ENCODE data around the gene MYOM1. TPM values are rescaled to one million over a fixed set of nuclear protein-coding genes. Genes with fewer than 3 reads are reported as not detected.

Gene MYOM1
- total RNA-seq, 2 experiments from 2014 or later, result 2.4 to 3.8 TPM

GRCh38 chr18:3140986-3141639 is 78.7 kb downstream of the MYOM1 start:
- peaks cover 8% of the 10 kb centered on the region for H3K9me3 ChIP-seq (ENCODE audit: low read length)
- H3K79me2 ChIP-seq (ENCODE audit: insufficient read depth, low read depth, low read length), result no peaks in the 10 kb centered on the region
- no peak for TF ChIP-seq CTCF (conservative IDR thresholded peaks at IDR 0.05; ENCODE audit: low read length)
- no peak for TF ChIP-seq EZH2phosphoT487 (IDR thresholded peaks at IDR 0.05; ENCODE audit: borderline replicate concordance, low read depth, low read length)
- H3K4me3 ChIP-seq (ENCODE audit: low read depth, low read length, poor library complexity, severe bottlenecking), result no peak overlapping the region
- H3K36me3 ChIP-seq (ENCODE audit: insufficient read depth, low read length), result no peaks in the 10 kb centered on the region
- H3K4me1 ChIP-seq (ENCODE audit: insufficient read depth, low read length, poor library complexity, severe bottlenecking), result no peaks in the 10 kb centered on the region
- no peak for DNase-seq (ENCODE audit: low spot score)
- intact Hi-C loops (cut with micrococcal nuclease; ENCODE audit: unreplicated experiment), result no loop called here
- H2AFZ ChIP-seq (ENCODE audit: low read length), result 0 out of 2 replicates have a peak overlapping the region, but pooled peaks have one; percentile 14
- ChIA-PET CTCF (ENCODE audit: unreplicated experiment) (no interaction called here), POLR2A (no interaction called here)
- BruUV-seq (replicated peaks), result no TSS peak
- H4K20me1 ChIP-seq (ENCODE audit: insufficient read depth, low read length), result no peaks in the 10 kb centered on the region
- no peak overlapping the region for H3K27ac ChIP-seq (ENCODE audit: low read depth, low read length, poor library complexity, severe bottlenecking)
- H3K4me2 ChIP-seq (ENCODE audit: low read length), result no peak overlapping the region
- no peaks in the 10 kb centered on the region for H3K9me2 ChIP-seq (ENCODE audit: insufficient read depth, low read length)

DNA sequence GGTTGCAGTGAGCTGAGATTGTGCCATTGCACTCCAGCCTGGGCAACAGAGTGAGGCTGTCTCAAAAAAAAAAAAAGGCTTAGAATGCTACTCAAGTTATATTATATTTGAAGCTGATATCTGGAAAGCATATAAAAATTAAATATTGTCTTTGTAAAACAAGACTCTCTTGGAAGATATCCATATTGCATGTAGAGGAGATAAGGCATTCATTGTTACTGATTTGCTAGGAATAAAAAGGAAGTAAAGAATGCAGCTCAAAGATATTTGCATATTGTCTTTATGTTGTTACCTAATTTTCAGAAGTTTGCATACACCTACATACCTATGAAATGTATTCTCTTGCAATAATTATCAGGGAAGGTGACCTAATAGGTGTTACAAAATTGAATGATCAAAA is 79.4 kb downstream of the MYOM1 start:
- Histone ChIP-seq H3K4me1 (ENCODE audit: insufficient read depth, low read length, poor library complexity, severe bottlenecking) (no peaks in the 10 kb centered on the region), H3K79me2 (ENCODE audit: insufficient read depth, low read depth, low read length) (no peaks in the 10 kb centered on the region), H3K4me2 (ENCODE audit: low read length) (no peak overlapping the region), H3K9me2 (ENCODE audit: insufficient read depth, low read length) (no peaks in the 10 kb centered on the region), H4K20me1 (ENCODE audit: insufficient read depth, low read length) (no peaks in the 10 kb centered on the region), H3K27ac (ENCODE audit: low read depth, low read length, poor library complexity, severe bottlenecking) (no peak overlapping the region), H3K4me3 (ENCODE audit: low read depth, low read length, poor library complexity, severe bottlenecking) (no peak overlapping the region), H3K36me3 (ENCODE audit: insufficient read depth, low read length) (no peaks in the 10 kb centered on the region), H3K9me3 (ENCODE audit: low read length) (peaks cover 8% of the 10 kb centered on the region), H2AFZ (ENCODE audit: low read length) (no peak overlapping the region)
- CTCF ChIA-PET (ENCODE audit: unreplicated experiment), result no interaction called here
- BruUV-seq (replicated peaks), result no TSS peak
- TF ChIP-seq EZH2phosphoT487 (IDR thresholded peaks at IDR 0.05; ENCODE audit: borderline replicate concordance, low read depth, low read length) (no peak), CTCF (conservative IDR thresholded peaks at IDR 0.05; ENCODE audit: low read length) (no peak)
- DNase-seq (ENCODE audit: low spot score), result no peak
- POLR2A ChIA-PET, result interaction anchor here (0.6 kb wide), 1 partner anchor 15 kb away, joined by 3 read pairs; no protein-coding TSS in a partner anchor
- intact Hi-C loops (cut with micrococcal nuclease; ENCODE audit: unreplicated experiment), result no loop called here

DNA sequence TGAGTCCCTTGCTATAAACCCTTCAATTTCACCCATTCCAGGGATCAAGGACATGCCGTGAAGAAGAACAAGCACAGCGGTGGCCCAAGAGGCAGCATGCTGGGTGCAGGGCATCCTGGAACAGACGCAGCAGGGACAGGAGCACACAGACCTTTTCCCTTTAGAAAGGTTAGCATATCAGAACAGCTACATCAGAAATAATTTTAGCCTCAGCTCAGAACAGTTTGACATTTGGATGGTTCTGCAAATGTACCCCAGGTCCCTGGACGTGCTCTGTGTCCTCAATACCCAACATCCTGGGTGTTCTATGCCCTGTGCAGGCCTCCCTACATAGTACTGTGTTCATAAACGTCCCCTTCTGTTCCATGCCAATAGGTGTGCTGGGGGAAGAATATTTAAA is 80.4 kb downstream of the MYOM1 start:
- Histone ChIP-seq H3K27ac (ENCODE audit: low read depth, low read length, poor library complexity, severe bottlenecking) (no peak overlapping the region), H2AFZ (ENCODE audit: low read length) (no peak overlapping the region), H3K79me2 (ENCODE audit: insufficient read depth, low read depth, low read length) (no peaks in the 10 kb centered on the region), H3K4me3 (ENCODE audit: low read depth, low read length, poor library complexity, severe bottlenecking) (no peak overlapping the region), H3K4me2 (ENCODE audit: low read length) (no peak overlapping the region), H4K20me1 (ENCODE audit: insufficient read depth, low read length) (no peaks in the 10 kb centered on the region), H3K9me2 (ENCODE audit: insufficient read depth, low read length) (no peaks in the 10 kb centered on the region), H3K36me3 (ENCODE audit: insufficient read depth, low read length) (no peaks in the 10 kb centered on the region), H3K4me1 (ENCODE audit: insufficient read depth, low read length, poor library complexity, severe bottlenecking) (no peaks in the 10 kb centered on the region), H3K9me3 (ENCODE audit: low read length) (peaks cover 8% of the 10 kb centered on the region)
- ChIA-PET CTCF (ENCODE audit: unreplicated experiment) (no interaction called here), POLR2A (interaction anchor here (0.8 to 1.3 kb wide), 2 partner anchors 41 to 178 kb away, joined by 3 to 4 read pairs; no protein-coding TSS in a partner anchor)
- BruUV-seq (replicated peaks), result no TSS peak
- DNase-seq (ENCODE audit: low spot score), result no peak
- TF ChIP-seq CTCF (conservative IDR thresholded peaks at IDR 0.05; ENCODE audit: low read length), result no peak
- TF ChIP-seq EZH2phosphoT487 (IDR thresholded peaks at IDR 0.05; ENCODE audit: borderline replicate concordance, low read depth, low read length), result no peak
- intact Hi-C loops (cut with micrococcal nuclease; ENCODE audit: unreplicated experiment), result no loop called here
